CD4-positive, alpha-beta T cell (primary cell): ENCODE results near the gene GBGT1. TPM values are rescaled to one million over a fixed set of nuclear protein-coding genes. Genes with fewer than 3 reads are reported as not detected.

Source experiments
- ATAC-seq: fragments of 200-7000 bp; cut with Tn5 transposase; one replicate; pipeline ENCODE4 v1.10.0; 2022; ENCODE audit warnings: mild to moderate bottlenecking; ENCODE audit not compliant: poor library complexity
- CTCF ChIA-PET: fragments of 350-600 bp; sonication (Branson Sonifier 250); formaldehyde crosslinking; loops from one replicate; lab custom pipeline; 2021; ENCODE audit warnings: antibody characterized with exemption, inconsistent platforms; lab: Charles Lee
- POLR2A ChIA-PET: fragments of 350-600 bp; sonication (Branson Sonifier 250); formaldehyde crosslinking; loops from one replicate; lab custom pipeline; 2021; ENCODE audit warnings: antibody characterized with exemption, inconsistent platforms; lab: Charles Lee
- DNase-seq, 14 experiments: peaks; one replicate each; pipeline ENCODE4 v3.0.0-alpha.2; 2013 to 2020; ENCODE audit warnings: mixed read lengths in 2 of 14
- H3K27ac ChIP-seq, 2 donors: one replicate each; pipeline versions ENCODE4 v1.5.1 to v1.7.0; 2013; ENCODE audit warnings: low read length in 2 of 2, low read depth in 1 of 2, mild to moderate bottlenecking in 1 of 2
- H3K27me3 ChIP-seq, 2 experiments: 1 replicate in 1 of 2; 2 replicates in 1 of 2; pipeline versions ENCODE4 v1.6.1 to v1.7.0; 2013; ENCODE audit warnings: low read length in 2 of 2, control low read depth in 1 of 2, mild to moderate bottlenecking in 1 of 2, moderate library complexity in 1 of 2; ENCODE audit not compliant: insufficient read depth in 2 of 2, control insufficient read depth in 1 of 2
- H3K36me3 ChIP-seq: one replicate; pipeline ENCODE4 v1.6.1; 2013; ENCODE audit warnings: low read length, control low read depth; ENCODE audit not compliant: insufficient read depth
- H3K4me1 ChIP-seq: one replicate; pipeline ENCODE4 v1.6.1; 2013; ENCODE audit warnings: low read length, control low read depth; ENCODE audit not compliant: insufficient read depth
- H3K4me3 ChIP-seq: one replicate; pipeline ENCODE4 v1.5.1; 2013; ENCODE audit warnings: mild to moderate bottlenecking, low read length, moderate library complexity
- H3K9me3 ChIP-seq, 2 experiments: 1 replicate in 1 of 2; 2 replicates in 1 of 2; pipeline versions ENCODE4 v1.6.1 to v1.7.0; 2013; ENCODE audit warnings: low read length in 2 of 2, mild to moderate bottlenecking in 2 of 2, control low read depth in 1 of 2, moderate library complexity in 1 of 2; ENCODE audit not compliant: control insufficient read depth in 1 of 2, insufficient read depth in 1 of 2
- H3K27ac Mint-ChIP-seq: one replicate; pipeline ENCODE4 v1.8.0; 2020; ENCODE audit warnings: mixed read lengths
- H3K27me3 Mint-ChIP-seq: one replicate; pipeline ENCODE4 v1.8.0; 2021; ENCODE audit warnings: mixed read lengths
- H3K36me3 Mint-ChIP-seq: one replicate; pipeline ENCODE4 v1.8.0; 2021; ENCODE audit warnings: low read depth, mixed read lengths
- H3K4me1 Mint-ChIP-seq: one replicate; pipeline ENCODE4 v1.8.0; 2021; ENCODE audit warnings: low read depth, mixed read lengths
- H3K4me3 Mint-ChIP-seq: one replicate; pipeline ENCODE4 v1.8.0; 2020; ENCODE audit warnings: mild to moderate bottlenecking, mixed read lengths
- H3K9me3 Mint-ChIP-seq: one replicate; pipeline ENCODE4 v1.8.0; 2020; ENCODE audit warnings: mixed read lengths
- intact Hi-C, 2 experiments: fragments of 100-400 bp; cut with DNase I in 1 of 2; cut with micrococcal nuclease in 1 of 2; formaldehyde crosslinking; loops; one replicate each; pipeline versions ENCODE4 v1.15.1 to v1.9.0; 2023 to 2025; cut with DNase I, micrococcal nuclease
- total RNA-seq, 174 experiments: library from RNA in 2 of 174; stranded (reverse) in 2 of 174; gene quantifications; one replicate each; pipeline ENCODE4 v1.2.3 and lab custom pipeline; 2021 to 2026
- TF ChIP-seq, protein P1 (sequence below): fragments of 200-600 bp; IDR thresholded peaks from one replicate; pipeline ENCODE4 v1.8.0; 2022; ENCODE audit warnings: antibody characterized with exemption, mild to moderate bottlenecking

Gene GBGT1
- total RNA-seq, 2 experiments from 2014 or later: 1.3 to 1.8 TPM

DNA sequence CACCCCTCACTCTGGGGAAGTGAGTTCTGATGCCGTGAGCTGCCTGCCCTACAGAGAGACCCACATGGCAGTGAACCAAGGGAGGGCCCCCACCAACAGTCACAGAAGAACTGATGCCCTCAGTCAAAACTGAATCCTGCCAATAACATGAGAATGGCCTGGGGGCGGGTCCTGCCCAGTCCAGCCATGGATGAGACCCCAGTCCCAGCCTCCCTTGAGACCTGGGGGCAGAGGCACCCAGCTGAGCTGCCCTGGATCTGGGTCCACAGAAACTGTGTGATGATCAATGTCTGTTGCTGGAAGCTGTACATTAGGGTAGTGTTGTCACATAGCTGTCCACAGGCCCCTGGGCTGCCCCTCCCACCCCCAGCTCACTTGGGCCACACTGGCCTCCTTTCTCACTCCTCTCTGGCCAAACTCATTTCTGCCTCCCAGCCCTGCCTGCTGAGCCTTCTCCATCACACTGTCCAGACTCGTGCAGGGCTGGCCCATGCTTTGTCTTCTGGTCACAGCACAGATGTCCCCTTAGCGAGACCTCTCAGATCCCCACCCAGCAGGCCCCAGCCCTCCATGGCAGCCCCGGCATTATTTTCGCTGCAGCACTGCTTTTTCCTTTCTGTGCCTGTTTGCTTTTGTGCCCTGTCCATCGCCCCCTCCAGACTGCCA lies 16.8 kb downstream of the GBGT1 start:
- H3K27ac ChIP-seq: peak overlapping the region; percentile 91 to 97
- peak in 1 of 14 experiments; percentile 37 for DNase-seq
- POLR2A ChIA-PET: interaction anchor here (1.0 to 1.4 kb wide), 6 partner anchors 11 to 116 kb away, joined by 3 to 8 read pairs (median 6); partner anchors contain the start of gene GTF3C5

DNA sequence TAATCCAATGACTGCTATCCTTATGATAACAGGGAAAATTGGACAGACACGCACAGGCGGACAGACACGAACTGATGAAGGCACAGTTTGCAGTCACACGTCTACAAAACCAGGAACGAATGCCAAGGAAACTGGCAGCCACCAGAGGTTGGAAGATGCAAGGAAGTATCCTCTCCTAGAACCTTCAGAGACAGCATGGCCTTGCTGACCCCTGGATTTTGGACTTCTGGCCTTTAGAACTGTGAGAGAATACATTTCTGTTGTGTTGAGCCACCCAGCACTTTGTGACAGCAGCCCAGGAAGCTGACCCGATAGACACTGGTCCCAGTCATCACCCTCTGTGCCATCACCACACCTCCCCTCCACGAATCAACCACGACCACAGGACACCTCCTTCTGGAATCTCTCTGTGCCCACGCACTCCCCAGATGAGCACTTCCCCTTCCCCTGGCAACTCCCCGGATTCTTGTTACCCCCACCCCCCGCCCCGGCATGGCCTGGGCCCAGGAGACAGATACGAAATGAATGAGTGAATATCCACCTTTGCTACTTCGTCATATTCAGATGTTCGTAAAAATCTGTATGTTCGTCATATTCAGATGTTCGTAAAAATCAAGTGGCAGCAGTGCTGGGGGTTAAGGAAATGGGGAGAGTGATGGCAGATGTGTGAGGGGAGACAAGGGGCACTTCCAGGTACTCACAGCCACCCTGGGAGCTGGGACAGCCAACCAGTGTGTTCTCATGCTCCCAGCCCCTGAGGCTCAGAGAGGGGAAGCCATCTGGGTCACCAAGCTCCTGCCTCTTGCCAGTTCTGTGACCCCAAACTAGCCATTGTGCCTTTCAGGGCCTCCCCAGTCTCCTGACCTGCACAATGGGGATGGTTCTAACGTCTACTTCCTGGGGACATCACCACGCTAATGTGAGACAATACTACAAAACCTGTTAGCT lies 18.5 kb downstream of the GBGT1 start:
- Histone ChIP-seq H3K9me3 (no peaks in the 10 kb centered on the region), H3K27ac (peak overlapping the region; percentile 71 to 79), H3K4me3 (no peak overlapping the region), H3K4me1 (peaks cover 85% of the 10 kb centered on the region), H3K27me3 (no peaks in the 10 kb centered on the region), H3K36me3 (peaks cover 10% of the 10 kb centered on the region)
- intact Hi-C loops: loop anchor here (1.0 to 10.0 kb wide), 4 partner anchors 24 to 200 kb away; partner anchors contain the start of genes RALGDS (in 1 of the 2) and TSC1 (in 1 of the 2)
- Mint-ChIP-seq H3K36me3 (peaks cover 13% of the 10 kb centered on the region), H3K27me3 (no peaks in the 10 kb centered on the region), H3K4me1 (peaks cover 67% of the 10 kb centered on the region), H3K27ac (peak overlapping the region; percentile 95), H3K4me3 (peak overlapping the region; percentile 76), H3K9me3 (no peaks in the 10 kb centered on the region)
- DNase-seq (peak in 1 of 14 experiments; percentile 53), ATAC-seq (no peak)
- CTCF ChIA-PET: interaction anchor here (0.9 to 3.1 kb wide), 21 partner anchors 11 to 123 kb away, joined by 3 to 61 read pairs (median 6); partner anchors contain the start of gene RALGDS
- TF ChIP-seq, protein P1, sequence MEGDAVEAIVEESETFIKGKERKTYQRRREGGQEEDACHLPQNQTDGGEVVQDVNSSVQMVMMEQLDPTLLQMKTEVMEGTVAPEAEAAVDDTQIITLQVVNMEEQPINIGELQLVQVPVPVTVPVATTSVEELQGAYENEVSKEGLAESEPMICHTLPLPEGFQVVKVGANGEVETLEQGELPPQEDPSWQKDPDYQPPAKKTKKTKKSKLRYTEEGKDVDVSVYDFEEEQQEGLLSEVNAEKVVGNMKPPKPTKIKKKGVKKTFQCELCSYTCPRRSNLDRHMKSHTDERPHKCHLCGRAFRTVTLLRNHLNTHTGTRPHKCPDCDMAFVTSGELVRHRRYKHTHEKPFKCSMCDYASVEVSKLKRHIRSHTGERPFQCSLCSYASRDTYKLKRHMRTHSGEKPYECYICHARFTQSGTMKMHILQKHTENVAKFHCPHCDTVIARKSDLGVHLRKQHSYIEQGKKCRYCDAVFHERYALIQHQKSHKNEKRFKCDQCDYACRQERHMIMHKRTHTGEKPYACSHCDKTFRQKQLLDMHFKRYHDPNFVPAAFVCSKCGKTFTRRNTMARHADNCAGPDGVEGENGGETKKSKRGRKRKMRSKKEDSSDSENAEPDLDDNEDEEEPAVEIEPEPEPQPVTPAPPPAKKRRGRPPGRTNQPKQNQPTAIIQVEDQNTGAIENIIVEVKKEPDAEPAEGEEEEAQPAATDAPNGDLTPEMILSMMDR: no peak
- POLR2A ChIA-PET: interaction anchor here (0.6 to 2.9 kb wide), 18 partner anchors 9 to 314 kb away, joined by 3 to 48 read pairs (median 5); partner anchors contain the start of genes CACFD1, GTF3C5, MED22 and RALGDS

More for the DNA sequence above, 16.8 kb downstream of the GBGT1 start:
- CTCF ChIA-PET: interaction anchor here (0.9 to 4.1 kb wide), 14 partner anchors 11 to 313 kb away, joined by 3 to 39 read pairs (median 7); partner anchors contain the start of genes CACFD1 and GFI1B
- Mint-ChIP-seq H3K36me3 (peaks cover 13% of the 10 kb centered on the region), H3K27me3 (no peaks in the 10 kb centered on the region), H3K27ac (peak overlapping the region; percentile 95), H3K4me3 (peak overlapping the region; percentile 91), H3K4me1 (peaks cover 56% of the 10 kb centered on the region), H3K9me3 (no peaks in the 10 kb centered on the region)
- no peaks in the 10 kb centered on the region for H3K9me3 ChIP-seq
- H3K4me1 ChIP-seq: peaks cover 68% of the 10 kb centered on the region
- no peaks in the 10 kb centered on the region for H3K27me3 ChIP-seq
- peak overlapping the region; percentile 91 for H3K4me3 ChIP-seq
- TF ChIP-seq, protein P1: no peak
- peaks cover 10% of the 10 kb centered on the region for H3K36me3 ChIP-seq
- ATAC-seq: no peak
- intact Hi-C loops: loop anchor here (1.0 to 10.0 kb wide), 3 partner anchors 14 to 202 kb away; partner anchors contain the start of gene TSC1 (in 1 of the 2)
